Central memory CD8-positive, alpha-beta T cell (primary cell): ENCODE data around the gene TMEM132E.

Experiments
- ATAC-seq: fragments of 150-1000 bp; cut with Tn5 transposase; replicated peaks from 2 replicates; pipeline ENCODE4 v1.10.0; 2022; ENCODE audit warnings: mild to moderate bottlenecking, moderate FRiP score, moderate number of reproducible peaks; ENCODE audit not compliant: poor library complexity, severe bottlenecking; ENCODE audit errors: extremely low read depth
- DNase-seq, 2 donors: peaks; one replicate each; pipeline ENCODE4 v3.0.0; 2021; ENCODE audit warnings: low spot score in 2 of 2
- H3K27ac Mint-ChIP-seq: one replicate; pipeline ENCODE4 v1.8.0; 2022; ENCODE audit warnings: low read depth, mild to moderate bottlenecking, moderate library complexity, mixed read lengths
- H3K27me3 Mint-ChIP-seq: one replicate; pipeline ENCODE4 v1.8.0; 2022; ENCODE audit warnings: mixed read lengths
- H3K36me3 Mint-ChIP-seq: one replicate; pipeline ENCODE4 v1.8.0; 2022; ENCODE audit warnings: mild to moderate bottlenecking, moderate library complexity, mixed read lengths; ENCODE audit not compliant: insufficient read depth
- H3K4me1 Mint-ChIP-seq: one replicate; pipeline ENCODE4 v1.8.0; 2022; ENCODE audit warnings: mixed read lengths
- H3K4me3 Mint-ChIP-seq: one replicate; pipeline ENCODE4 v1.8.0; 2022; ENCODE audit warnings: mild to moderate bottlenecking, moderate library complexity, mixed read lengths
- H3K9me3 Mint-ChIP-seq: one replicate; pipeline ENCODE4 v1.8.0; 2022; ENCODE audit warnings: mixed read lengths

Gene TMEM132E

DNA sequence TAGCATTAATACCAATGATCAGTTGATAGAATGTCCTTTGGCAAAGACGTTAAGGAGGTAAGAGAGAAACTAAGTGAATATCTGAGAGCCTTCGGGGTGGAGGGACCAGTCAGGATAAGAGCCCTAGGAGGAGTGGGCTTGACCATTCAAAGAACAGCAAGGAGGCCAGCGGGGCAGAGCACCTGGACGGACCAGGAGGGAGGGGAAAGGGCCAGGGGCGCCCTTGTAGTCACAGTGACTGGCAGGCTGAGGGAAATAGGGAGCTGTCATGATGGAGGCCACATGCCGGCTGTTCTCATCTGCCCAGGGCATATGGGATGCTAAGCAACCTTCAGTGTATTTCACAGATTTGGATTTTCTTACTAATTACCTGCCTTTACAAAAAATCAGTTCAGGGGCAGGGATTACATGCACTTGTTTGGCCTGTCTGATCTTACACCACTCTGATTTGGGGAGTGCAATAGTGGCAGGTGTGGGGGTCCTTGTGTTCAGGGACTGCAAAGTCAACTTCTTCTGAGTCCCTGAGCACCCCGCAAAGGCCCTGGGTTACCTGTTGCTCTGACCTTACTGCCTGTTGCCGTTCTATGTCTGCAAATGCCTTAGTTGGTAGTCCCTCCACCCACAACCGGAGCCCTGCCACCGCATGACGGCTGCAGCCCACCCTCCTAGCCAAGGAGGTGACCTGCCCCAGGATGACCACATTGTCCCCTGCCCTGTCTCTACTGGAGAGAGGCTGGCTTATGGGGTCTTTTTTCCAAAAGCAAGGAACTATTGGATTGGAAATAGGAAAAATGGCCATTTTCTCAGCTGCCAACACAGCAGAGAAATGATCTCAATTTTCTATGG lies 10.0 kb downstream of the TMEM132E start:
- H3K4me3 Mint-ChIP-seq: no peak overlapping the region

DNA sequence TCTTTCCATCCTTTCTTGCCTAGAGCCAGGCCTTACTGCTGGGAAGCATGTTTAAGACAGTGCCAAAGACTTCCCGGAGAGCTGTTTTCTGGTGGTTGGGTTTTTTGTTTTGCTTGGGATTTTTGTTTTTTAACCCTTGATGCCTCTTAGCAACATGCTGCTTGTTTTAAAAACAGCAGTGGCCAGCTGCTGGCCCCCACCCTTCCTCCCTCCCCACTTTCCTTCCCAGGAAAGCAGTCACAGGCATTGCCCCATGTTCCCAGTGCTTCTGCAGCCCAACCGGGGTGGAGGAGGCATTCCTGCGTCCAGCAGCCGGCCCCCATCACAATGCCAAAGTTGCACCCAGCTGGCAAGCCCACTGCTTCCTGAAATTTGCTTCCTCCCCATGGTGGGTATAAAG lies 12.6 kb downstream of the TMEM132E start:
- H3K27me3 Mint-ChIP-seq: peaks cover 96% of the 10 kb centered on the region
- no peaks in the 10 kb centered on the region for H3K36me3 Mint-ChIP-seq
- no peak for DNase-seq
- no peak overlapping the region for H3K27ac Mint-ChIP-seq
- ATAC-seq: no peak
- H3K4me3 Mint-ChIP-seq: no peak overlapping the region
- H3K9me3 Mint-ChIP-seq: no peaks in the 10 kb centered on the region
- no peaks in the 10 kb centered on the region for H3K4me1 Mint-ChIP-seq

More for the DNA sequence above, 10.0 kb downstream of the TMEM132E start:
- ATAC-seq (no peak), DNase-seq (no peak)
- peaks cover 98% of the 10 kb centered on the region for H3K27me3 Mint-ChIP-seq
- no peaks in the 10 kb centered on the region for H3K36me3 Mint-ChIP-seq
- no peak overlapping the region for H3K27ac Mint-ChIP-seq
- H3K4me1 Mint-ChIP-seq: no peaks in the 10 kb centered on the region
- H3K9me3 Mint-ChIP-seq: no peaks in the 10 kb centered on the region

DNA sequence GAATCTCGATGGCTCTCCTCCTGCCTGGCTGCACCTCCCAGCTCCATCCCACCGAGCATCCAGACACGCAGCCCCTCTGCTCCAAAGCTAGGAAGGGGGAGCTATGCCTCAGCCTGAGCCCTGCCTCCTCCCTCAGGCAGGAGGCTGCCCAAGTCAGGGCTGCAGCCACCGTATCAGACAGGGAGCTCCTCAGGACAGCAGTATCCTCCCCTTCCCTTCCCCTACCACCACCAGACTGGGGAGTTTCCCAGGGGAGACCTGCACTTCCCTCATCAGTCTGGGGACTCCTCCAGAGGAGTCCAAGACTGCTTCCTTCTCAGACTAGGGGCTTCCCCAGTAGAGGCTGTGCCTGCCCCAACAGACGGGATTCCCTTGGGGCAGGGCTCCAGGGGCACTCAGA lies 17.5 kb downstream of the TMEM132E start:
- ATAC-seq: no peak
- no peaks in the 10 kb centered on the region for H3K36me3 Mint-ChIP-seq

DNA sequence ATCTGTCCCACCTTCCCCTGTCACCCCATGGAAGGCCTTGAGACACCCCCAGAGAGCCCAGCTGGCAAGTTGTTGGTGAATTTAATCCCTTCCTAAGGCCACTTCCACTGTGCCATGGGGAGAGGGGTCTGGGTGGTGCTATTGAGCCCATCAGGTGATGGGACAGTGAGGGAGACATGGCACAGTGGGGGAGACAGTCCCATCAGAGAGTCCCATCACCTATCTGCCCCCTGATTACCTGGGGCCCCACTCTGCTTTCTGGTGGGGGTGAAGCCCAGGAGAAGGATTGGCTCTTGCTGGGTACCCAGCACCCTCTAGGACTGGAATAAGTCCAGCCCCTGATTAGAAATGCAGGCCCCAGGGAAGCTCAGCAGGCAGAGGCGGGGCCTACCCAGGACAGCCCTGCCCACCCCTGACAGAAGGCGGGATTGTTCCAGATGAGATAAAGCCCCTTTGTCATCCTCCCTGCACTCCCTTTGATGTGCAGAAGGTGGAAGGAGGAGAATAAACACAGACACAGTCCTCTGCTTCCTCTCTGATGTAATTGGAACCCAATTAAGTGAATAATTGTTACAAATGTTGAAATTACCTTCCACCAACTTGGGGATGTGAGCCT lies 18.9 kb downstream of the TMEM132E start:
- ATAC-seq (no peak), DNase-seq (no peak)
- H3K36me3 Mint-ChIP-seq: no peaks in the 10 kb centered on the region
- H3K4me3 Mint-ChIP-seq: no peak overlapping the region
- H3K27ac Mint-ChIP-seq: no peak overlapping the region
- H3K27me3 Mint-ChIP-seq: peaks cover 58% of the 10 kb centered on the region
- H3K4me1 Mint-ChIP-seq: no peaks in the 10 kb centered on the region
- H3K9me3 Mint-ChIP-seq: no peaks in the 10 kb centered on the region

More for the DNA sequence above, 17.5 kb downstream of the TMEM132E start:
- Mint-ChIP-seq H3K4me3 (no peak overlapping the region), H3K27ac (no peak overlapping the region), H3K4me1 (no peaks in the 10 kb centered on the region), H3K27me3 (peaks cover 58% of the 10 kb centered on the region), H3K9me3 (no peaks in the 10 kb centered on the region)
- DNase-seq: no peak

DNA sequence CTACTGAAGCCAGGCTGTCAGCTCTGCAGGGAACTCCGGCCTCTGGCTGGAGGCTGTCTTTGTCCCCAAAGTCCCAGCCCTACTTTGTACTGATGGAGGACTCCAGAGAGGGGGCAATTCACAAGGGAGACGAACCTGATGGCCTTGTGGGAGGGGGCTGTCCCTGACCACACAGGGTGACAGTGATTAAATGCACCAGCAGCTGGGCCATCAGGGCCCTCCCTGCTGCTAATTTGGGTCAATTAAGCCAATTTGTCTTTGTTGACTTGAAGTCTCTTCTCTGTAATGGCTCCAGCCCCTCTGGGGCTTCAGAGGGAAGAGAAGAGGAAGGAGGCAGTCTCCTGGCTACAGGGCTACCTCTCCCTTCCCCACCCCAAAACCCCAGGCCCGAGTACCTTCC lies 22.0 kb downstream of the TMEM132E start:
- Mint-ChIP-seq H3K27me3 (peaks cover 55% of the 10 kb centered on the region), H3K27ac (no peak overlapping the region)
- no peak for DNase-seq

DNA sequence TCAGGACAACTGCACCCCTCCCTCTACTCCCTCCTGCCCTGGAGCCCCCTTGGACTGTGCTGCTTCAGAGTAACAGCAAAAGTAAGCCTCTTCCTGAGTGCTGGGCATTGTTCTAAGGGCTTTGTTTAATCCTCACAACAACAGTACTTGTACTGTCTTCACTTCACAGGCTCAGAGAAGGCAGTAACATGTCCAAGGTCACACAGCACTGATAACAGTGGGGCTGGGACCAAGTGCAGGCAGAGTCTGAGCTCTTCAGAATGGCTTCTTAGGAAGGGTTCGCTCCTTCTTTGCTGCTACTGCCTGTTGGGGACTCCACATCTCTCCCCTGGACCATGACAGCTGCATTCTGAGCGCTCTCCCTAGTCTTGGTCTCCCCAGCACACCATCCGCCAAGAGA lies 24.6 kb downstream of the TMEM132E start:
- no peak overlapping the region for H3K4me3 Mint-ChIP-seq
- no peaks in the 10 kb centered on the region for H3K9me3 Mint-ChIP-seq
- no peak for DNase-seq
- H3K4me1 Mint-ChIP-seq: no peaks in the 10 kb centered on the region
- H3K27ac Mint-ChIP-seq: no peak overlapping the region
- no peak for ATAC-seq
- peaks cover 68% of the 10 kb centered on the region for H3K27me3 Mint-ChIP-seq
- H3K36me3 Mint-ChIP-seq: peaks cover 3% of the 10 kb centered on the region

More for the DNA sequence above, 22.0 kb downstream of the TMEM132E start:
- Mint-ChIP-seq H3K36me3 (peaks cover 3% of the 10 kb centered on the region), H3K4me3 (no peak overlapping the region), H3K9me3 (no peaks in the 10 kb centered on the region), H3K4me1 (no peaks in the 10 kb centered on the region)
- no peak for ATAC-seq

DNA sequence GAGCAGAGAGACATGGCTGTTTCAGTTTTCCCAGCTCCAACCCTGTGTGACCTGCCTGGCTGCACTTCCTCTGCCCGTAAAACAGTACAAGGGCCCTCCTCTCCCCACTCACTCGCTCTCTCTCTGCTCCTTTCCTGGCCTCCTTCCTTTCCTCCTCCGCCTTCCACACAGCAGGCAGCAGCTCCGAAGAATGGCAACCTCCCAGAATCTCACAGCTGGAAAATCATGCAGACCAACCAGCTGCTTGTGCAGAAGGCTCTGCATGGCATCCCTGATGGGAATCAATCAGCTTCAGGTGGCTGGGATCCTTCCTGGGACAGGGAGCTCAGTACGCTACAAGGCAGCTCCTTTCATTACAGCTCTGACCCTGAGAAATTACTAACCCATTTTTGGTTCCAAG lies 27.4 kb downstream of the TMEM132E start:
- peaks cover 93% of the 10 kb centered on the region for H3K27me3 Mint-ChIP-seq

DNA sequence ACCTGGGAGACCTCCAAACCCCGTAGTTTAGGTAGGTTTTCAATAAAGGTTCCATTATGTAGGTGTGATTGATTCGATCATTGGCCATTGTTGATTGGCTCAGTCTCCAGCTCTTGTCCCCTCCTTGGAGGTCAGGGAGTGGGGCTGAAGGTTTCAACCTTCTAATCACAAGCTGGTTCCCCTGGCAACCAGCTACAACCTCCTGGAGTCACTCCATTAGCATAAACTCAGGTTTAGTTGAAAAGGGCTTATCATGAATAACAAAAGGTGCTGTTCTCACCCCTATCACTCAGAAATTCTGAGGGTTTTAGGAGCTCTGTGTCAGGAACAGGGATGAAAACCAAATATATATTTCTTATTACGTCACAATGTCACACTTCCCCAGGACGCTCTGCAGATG lies 28.5 kb downstream of the TMEM132E start:
- DNase-seq: no peak
- H3K27me3 Mint-ChIP-seq: peaks cover 93% of the 10 kb centered on the region
- no peak overlapping the region for H3K27ac Mint-ChIP-seq

More for the DNA sequence above, 27.4 kb downstream of the TMEM132E start:
- H3K36me3 Mint-ChIP-seq: peaks cover 3% of the 10 kb centered on the region
- no peak overlapping the region for H3K4me3 Mint-ChIP-seq
- no peaks in the 10 kb centered on the region for H3K4me1 Mint-ChIP-seq
- no peaks in the 10 kb centered on the region for H3K9me3 Mint-ChIP-seq
- ATAC-seq (no peak), DNase-seq (no peak)
- no peak overlapping the region for H3K27ac Mint-ChIP-seq

DNA sequence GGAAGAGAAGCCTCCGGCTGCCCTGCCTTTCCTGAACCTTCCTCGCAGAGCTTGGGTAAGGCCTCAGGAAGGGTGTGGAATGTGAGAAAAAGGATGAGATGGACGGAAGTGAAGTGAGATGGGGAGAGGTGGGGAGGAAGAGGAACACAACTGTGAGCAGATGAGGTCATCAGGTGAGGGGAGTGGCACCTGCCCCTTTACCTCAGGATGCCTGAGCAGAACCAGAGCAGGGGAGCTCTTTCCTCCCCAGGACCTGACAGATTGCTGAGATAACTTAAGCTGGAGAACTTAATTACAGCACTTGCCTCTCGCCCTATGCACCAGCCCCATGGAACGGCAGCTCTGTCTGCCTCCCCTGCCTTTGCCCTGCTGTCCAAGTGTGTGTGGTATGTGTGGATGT lies 29.8 kb downstream of the TMEM132E start:
- Mint-ChIP-seq H3K36me3 (no peaks in the 10 kb centered on the region), H3K9me3 (no peaks in the 10 kb centered on the region), H3K4me1 (no peaks in the 10 kb centered on the region), H3K27me3 (peaks cover 93% of the 10 kb centered on the region), H3K27ac (no peak overlapping the region), H3K4me3 (no peak overlapping the region)
- no peak for DNase-seq
- no peak for ATAC-seq

More for the DNA sequence above, 28.5 kb downstream of the TMEM132E start:
- H3K4me1 Mint-ChIP-seq: no peaks in the 10 kb centered on the region
- no peaks in the 10 kb centered on the region for H3K9me3 Mint-ChIP-seq
- H3K4me3 Mint-ChIP-seq: no peak overlapping the region
- peaks cover 3% of the 10 kb centered on the region for H3K36me3 Mint-ChIP-seq
- ATAC-seq: no peak

DNA sequence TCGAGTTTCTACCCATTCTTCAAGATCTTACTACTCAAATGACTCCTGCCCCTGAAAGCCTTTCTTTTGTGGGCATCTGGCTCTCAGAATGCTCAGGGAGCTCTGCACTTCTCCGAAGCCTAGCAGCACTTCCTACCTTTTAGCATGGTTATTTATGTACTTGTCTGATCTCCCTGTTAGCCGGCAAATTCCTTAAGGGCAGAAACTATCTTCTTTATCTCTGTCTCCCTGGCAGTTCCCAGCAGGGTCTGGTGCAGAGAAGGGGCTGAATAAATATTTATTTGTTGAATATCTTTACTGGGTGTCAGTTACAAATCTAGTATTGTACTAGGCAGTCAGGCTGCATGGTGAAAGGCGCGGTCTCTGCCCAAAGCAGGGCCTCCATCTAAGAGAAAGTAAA lies 30.7 kb downstream of the TMEM132E start:
- no peak for DNase-seq
- H3K4me1 Mint-ChIP-seq: no peaks in the 10 kb centered on the region
- no peak for ATAC-seq
- no peaks in the 10 kb centered on the region for H3K9me3 Mint-ChIP-seq
- no peak overlapping the region for H3K27ac Mint-ChIP-seq
- H3K36me3 Mint-ChIP-seq: no peaks in the 10 kb centered on the region
- H3K27me3 Mint-ChIP-seq: peaks cover 93% of the 10 kb centered on the region
- no peak overlapping the region for H3K4me3 Mint-ChIP-seq

DNA sequence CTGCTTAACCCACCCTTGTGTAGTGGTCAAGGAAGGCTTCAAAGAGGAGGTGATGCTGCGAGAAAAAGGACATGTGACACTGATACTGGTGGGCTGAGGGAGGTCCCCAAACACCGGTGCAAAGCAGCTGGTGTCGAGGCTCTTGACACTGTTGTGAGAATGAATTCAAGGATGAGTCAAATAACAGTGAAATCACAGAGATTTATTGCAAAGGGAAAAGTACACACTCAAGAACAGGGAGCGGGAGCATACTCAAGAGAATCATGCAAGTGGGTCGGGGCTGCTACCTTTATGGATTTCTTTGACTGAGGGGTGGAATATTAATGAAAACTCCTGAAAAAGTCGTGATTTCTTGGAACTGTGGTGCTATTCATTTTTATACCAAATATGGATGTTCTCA lies 31.1 kb downstream of the TMEM132E start:
- Mint-ChIP-seq H3K27me3 (peaks cover 93% of the 10 kb centered on the region), H3K9me3 (no peaks in the 10 kb centered on the region), H3K27ac (no peak overlapping the region), H3K36me3 (no peaks in the 10 kb centered on the region), H3K4me3 (no peak overlapping the region), H3K4me1 (no peaks in the 10 kb centered on the region)
- DNase-seq (no peak), ATAC-seq (no peak)

DNA sequence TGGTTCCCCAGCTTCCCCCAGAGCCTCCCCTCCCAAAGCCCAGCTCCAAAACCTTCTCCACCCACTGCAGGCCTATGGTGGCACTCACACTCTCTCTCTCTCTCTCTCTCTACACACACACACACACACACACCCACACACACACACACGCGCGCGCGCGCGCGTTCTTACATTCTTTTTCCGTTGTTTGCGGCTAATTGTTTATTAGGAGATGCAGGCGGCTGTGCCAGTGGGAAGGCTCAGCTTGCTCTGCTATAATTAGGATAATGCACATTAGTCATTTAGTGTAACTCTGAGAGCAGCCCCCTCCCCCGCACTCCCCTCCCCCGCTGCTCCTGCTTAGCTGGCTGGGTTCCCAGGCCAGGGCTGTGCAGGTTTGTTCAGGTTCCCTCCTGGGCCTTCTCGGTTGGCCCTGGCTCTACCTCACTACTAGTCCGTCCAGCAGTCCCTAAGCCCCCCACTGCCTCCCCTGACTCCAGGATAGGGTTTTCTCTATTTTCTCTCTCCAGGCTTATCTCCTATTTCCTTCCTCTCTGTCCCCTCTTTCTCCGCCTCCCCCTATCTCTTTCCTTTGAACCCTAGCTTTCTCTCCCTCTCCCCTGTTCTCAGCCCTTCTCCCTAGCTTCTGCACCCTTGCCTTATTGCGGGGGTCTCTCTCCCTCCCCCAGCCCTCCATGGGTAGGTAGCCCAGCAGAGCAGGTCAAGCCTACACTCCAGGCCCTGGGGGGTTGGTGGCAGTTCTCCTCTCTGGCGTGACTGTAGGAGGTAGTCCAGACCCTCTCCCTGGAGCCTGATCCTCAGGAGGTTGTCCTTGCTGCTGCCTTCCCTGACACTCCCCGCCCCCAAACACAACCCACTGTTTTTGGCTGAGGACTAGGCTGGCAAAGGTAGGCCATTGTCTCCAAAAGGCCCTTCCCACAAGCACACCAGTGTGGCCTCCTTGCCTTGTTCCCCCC lies 34.0 kb downstream of the TMEM132E start:
- no peak overlapping the region for H3K27ac Mint-ChIP-seq
- no peaks in the 10 kb centered on the region for H3K36me3 Mint-ChIP-seq
- DNase-seq (no peak), ATAC-seq (no peak)
- peaks cover 86% of the 10 kb centered on the region for H3K27me3 Mint-ChIP-seq
- no peaks in the 10 kb centered on the region for H3K4me1 Mint-ChIP-seq
- H3K4me3 Mint-ChIP-seq: no peak overlapping the region
- H3K9me3 Mint-ChIP-seq: no peaks in the 10 kb centered on the region
